Prostate gland (tissue), 2 donors: ENCODE measurements around the gene PLSCR2.

Source experiments
- CTCF ChIP-seq, 4 experiments: fragments of 200-600 bp in 2 of 4; fragments of 450-650 bp in 2 of 4; sonication (generic) in 2 of 4; IDR thresholded peaks; 1 replicate in 3 of 4; 2 replicates in 1 of 4; pipeline ENCODE4 v1.5.1; 2016 to 2019; ENCODE audit warnings: antibody characterized with exemption in 4 of 4, mild to moderate bottlenecking in 2 of 4, moderate library complexity in 2 of 4
- POLR2A ChIP-seq: fragments of 450-650 bp; IDR thresholded peaks from one replicate; pipeline ENCODE4 v1.6.1; 2016; ENCODE audit warnings: antibody characterized with exemption, mild to moderate bottlenecking
- POLR2AphosphoS5 ChIP-seq: sonication (generic); formaldehyde crosslinking; IDR thresholded peaks from one replicate; pipeline ENCODE4 v1.6.1; 2017; ENCODE audit warnings: antibody characterized with exemption

- TF ChIP-seq CTCF (IDR thresholded peaks at IDR 0.05) (no peak), POLR2A (no peak), POLR2AphosphoS5 (no peak)
Measured at GRCh38 chr3:146493761-146494160, 24.4 kb upstream of the PLSCR2 start.
